CD8-positive, alpha-beta memory T cell (primary cell): Measurements from ENCODE around the gene F10. TPM values are rescaled to one million over a fixed set of nuclear protein-coding genes. Genes with fewer than 3 reads are reported as not detected.
A peak's percentile ranks its signal among the peaks of the same experiment; 100 is the strongest.

Source experiments
- CTCF ChIA-PET: fragments of 350-600 bp; sonication (Branson Sonifier 250); formaldehyde crosslinking; loops from one replicate; lab custom pipeline; 2021; ENCODE audit warnings: antibody characterized with exemption; lab: Charles Lee
- POLR2A ChIA-PET: fragments of 350-600 bp; sonication (Branson Sonifier 250); formaldehyde crosslinking; loops from one replicate; lab custom pipeline; 2021; ENCODE audit warnings: antibody characterized with exemption; lab: Charles Lee
- DNase-seq, 5 donors: peaks; one replicate each; pipeline versions ENCODE4 v3.0.0 to v3.0.0-alpha.2; 2020 to 2022; ENCODE audit warnings: mixed read lengths in 1 of 5
- H3K27ac ChIP-seq: one replicate; pipeline ENCODE4 v1.7.0; 2013; ENCODE audit warnings: low read depth, mild to moderate bottlenecking, low read length, moderate library complexity
- H3K27me3 ChIP-seq: 2 replicates; pipeline ENCODE4 v1.7.0; 2013; ENCODE audit warnings: low read length, mild to moderate bottlenecking; ENCODE audit not compliant: insufficient read depth, poor library complexity, severe bottlenecking
- H3K36me3 ChIP-seq: 2 replicates; pipeline ENCODE4 v1.7.0; 2013; ENCODE audit warnings: mild to moderate bottlenecking, low read length, moderate library complexity; ENCODE audit not compliant: insufficient read depth
- H3K4me1 ChIP-seq: 2 replicates; pipeline ENCODE4 v1.7.0; 2013; ENCODE audit warnings: mild to moderate bottlenecking, low read length, moderate library complexity; ENCODE audit not compliant: insufficient read depth
- H3K4me3 ChIP-seq: 2 replicates; pipeline ENCODE4 v1.7.0; 2013; ENCODE audit warnings: mild to moderate bottlenecking, low read length
- H3K9me3 ChIP-seq: 2 replicates; pipeline ENCODE4 v1.7.0; 2013; ENCODE audit warnings: mild to moderate bottlenecking, low read length
- H3K27ac Mint-ChIP-seq, 8 donors: one replicate each; pipeline ENCODE4 v1.8.0; 2020 to 2021; ENCODE audit warnings: mixed read lengths in 8 of 8, mild to moderate bottlenecking in 6 of 8, inconsistent platforms in 3 of 8, moderate library complexity in 3 of 8
- H3K27me3 Mint-ChIP-seq, 2 donors: one replicate each; pipeline ENCODE4 v1.8.0; 2020 to 2021; ENCODE audit warnings: mixed read lengths in 2 of 2, mild to moderate bottlenecking in 1 of 2, moderate library complexity in 1 of 2
- H3K36me3 Mint-ChIP-seq, 3 donors: one replicate each; pipeline ENCODE4 v1.8.0; 2020 to 2021; ENCODE audit warnings: mixed read lengths in 3 of 3, inconsistent platforms in 1 of 3, mild to moderate bottlenecking in 1 of 3
- H3K4me1 Mint-ChIP-seq, 3 donors: one replicate each; pipeline ENCODE4 v1.8.0; 2020 to 2021; ENCODE audit warnings: mixed read lengths in 3 of 3, inconsistent platforms in 1 of 3, mild to moderate bottlenecking in 1 of 3
- H3K4me3 Mint-ChIP-seq, 7 donors: one replicate each; pipeline ENCODE4 v1.8.0; 2020 to 2021; ENCODE audit warnings: mixed read lengths in 7 of 7, mild to moderate bottlenecking in 6 of 7, moderate library complexity in 4 of 7, inconsistent platforms in 2 of 7
- H3K9me3 Mint-ChIP-seq, 5 donors: one replicate each; pipeline ENCODE4 v1.8.0; 2020 to 2022; ENCODE audit warnings: mixed read lengths in 5 of 5, mild to moderate bottlenecking in 3 of 5, moderate library complexity in 2 of 5, inconsistent platforms in 1 of 5
- polyA plus RNA-seq: library from polyadenylated mRNA; unstranded; fragments of 300-500 nt; fragmentation: Illumina TruSeq; gene quantifications from one replicate; pipeline ENCODE4 v1.2.3, GENCODE V29; 2021
- total RNA-seq, 2 experiments: library from RNA; stranded (reverse); gene quantifications; one replicate each; pipeline ENCODE4 v1.2.3, GENCODE V29; 2021

F10 gene
- total and polyA plus RNA-seq, 3 experiments from 2014 or later = not detected

GRCh38 chr13:113186061-113186900 is 63.7 kb downstream of the F10 start:
- Mint-ChIP-seq H3K4me1 (peaks cover 61 to 75% (median 62%) of the 10 kb centered on the region in 3 donors), H3K9me3 (no peaks in the 10 kb centered on the region), H3K4me3 (peak overlapping the region; percentile 51 to 86 (median 79)), H3K27me3 (peaks cover 0 to 2% of the 10 kb centered on the region in 2 donors), H3K27ac (peak overlapping the region; percentile 89 to 98 (median 92)), H3K36me3 (peaks cover 3 to 64% (median 28%) of the 10 kb centered on the region in 3 donors)
- H3K36me3 ChIP-seq = peaks cover 19% of the 10 kb centered on the region
- H3K27ac ChIP-seq = no peak overlapping the region
- DNase-seq = peak in 1 of 5 donors; percentile 37
- H3K9me3 ChIP-seq = no peaks in the 10 kb centered on the region
- ChIA-PET CTCF (interaction anchor here (0.7 to 1.0 kb wide), 3 partner anchors 12 to 100 kb away, joined by 3 read pairs; no protein-coding TSS in a partner anchor), POLR2A (interaction anchor here (1.8 kb wide), 1 partner anchor 23 kb away, joined by 16 read pairs; the partner anchor contains the start of genes CUL4A and PCID2)
- peaks cover 39% of the 10 kb centered on the region for H3K4me1 ChIP-seq
- H3K27me3 ChIP-seq = no peaks in the 10 kb centered on the region
- H3K4me3 ChIP-seq = no peak overlapping the region

GRCh38 chr13:113187263-113187669 is 64.7 kb downstream of the F10 start:
- H3K27ac ChIP-seq = no peak overlapping the region
- POLR2A ChIA-PET = no interaction called here

GRCh38 chr13:113187883-113188665 is 65.5 kb downstream of the F10 start:
- POLR2A ChIA-PET = no interaction called here
- Histone ChIP-seq H3K4me3 (no peak overlapping the region), H3K9me3 (no peaks in the 10 kb centered on the region), H3K27ac (no peak overlapping the region), H3K27me3 (no peaks in the 10 kb centered on the region), H3K36me3 (peaks cover 12% of the 10 kb centered on the region), H3K4me1 (peaks cover 36% of the 10 kb centered on the region)
- Mint-ChIP-seq H3K27me3 (peaks cover 0 to 2% of the 10 kb centered on the region in 2 donors), H3K27ac (peak overlapping the region in 6 of 8 donors; percentile 72 to 91 (median 74)), H3K36me3 (peaks cover 3 to 68% (median 25%) of the 10 kb centered on the region in 3 donors), H3K4me3 (peak overlapping the region in 2 of 7 donors; percentile 32 to 41), H3K9me3 (no peaks in the 10 kb centered on the region), H3K4me1 (peaks cover 46 to 62% (median 48%) of the 10 kb centered on the region in 3 donors)
- no peak for DNase-seq
- CTCF ChIA-PET = no interaction called here

More at GRCh38 chr13:113187263-113187669, 64.7 kb downstream of the F10 start:
- H3K4me3 Mint-ChIP-seq = peak overlapping the region in 3 of 7 donors; percentile 41 to 72 (median 69)
- H3K36me3 Mint-ChIP-seq = peaks cover 3 to 64% (median 25%) of the 10 kb centered on the region in 3 donors
- Histone ChIP-seq H3K27me3 (no peaks in the 10 kb centered on the region), H3K4me3 (no peak overlapping the region), H3K4me1 (peaks cover 39% of the 10 kb centered on the region), H3K36me3 (peaks cover 14% of the 10 kb centered on the region), H3K9me3 (no peaks in the 10 kb centered on the region)
- no peaks in the 10 kb centered on the region for H3K9me3 Mint-ChIP-seq
- no peak for DNase-seq
- CTCF ChIA-PET = interaction anchor here (0.7 kb wide), 1 partner anchor 101 kb away, joined by 3 read pairs; no protein-coding TSS in a partner anchor
- H3K27ac Mint-ChIP-seq = peak overlapping the region; percentile 40 to 91 (median 80)
- peaks cover 0 to 2% of the 10 kb centered on the region in 2 donors for H3K27me3 Mint-ChIP-seq
- H3K4me1 Mint-ChIP-seq = peaks cover 51 to 67% (median 52%) of the 10 kb centered on the region in 3 donors

GRCh38 chr13:113190181-113190580 is 67.6 kb downstream of the F10 start:
- no peaks in the 10 kb centered on the region for H3K9me3 ChIP-seq
- Mint-ChIP-seq H3K27me3 (peaks cover 0 to 2% of the 10 kb centered on the region in 2 donors), H3K4me1 (peaks cover 29 to 43% (median 29%) of the 10 kb centered on the region in 3 donors), H3K9me3 (no peaks in the 10 kb centered on the region), H3K36me3 (peaks cover 3 to 73% (median 22%) of the 10 kb centered on the region in 3 donors), H3K27ac (no peak overlapping the region), H3K4me3 (no peak overlapping the region)
- POLR2A ChIA-PET = interaction anchor here (1.1 kb wide), 1 partner anchor 19 kb away, joined by 3 read pairs; the partner anchor contains the start of gene CUL4A
- no peak overlapping the region for H3K27ac ChIP-seq
- no peaks in the 10 kb centered on the region for H3K27me3 ChIP-seq
- H3K4me3 ChIP-seq = no peak overlapping the region
- CTCF ChIA-PET = interaction anchor here (1.0 kb wide), 1 partner anchor 10 kb away, joined by 4 read pairs; no protein-coding TSS in a partner anchor
- peaks cover 18% of the 10 kb centered on the region for H3K36me3 ChIP-seq
- DNase-seq = no peak
- H3K4me1 ChIP-seq = peaks cover 17% of the 10 kb centered on the region

GRCh38 chr13:113192279-113192678 is 69.7 kb downstream of the F10 start:
- DNase-seq = no peak
- no peak overlapping the region for H3K27ac ChIP-seq
- no peaks in the 10 kb centered on the region for H3K27me3 ChIP-seq
- POLR2A ChIA-PET = no interaction called here
- H3K9me3 Mint-ChIP-seq = no peaks in the 10 kb centered on the region
- H3K4me1 ChIP-seq = no peaks in the 10 kb centered on the region
- no peak overlapping the region for H3K4me3 Mint-ChIP-seq
- H3K4me3 ChIP-seq = no peak overlapping the region
- peaks cover 0 to 1% of the 10 kb centered on the region in 2 donors for H3K27me3 Mint-ChIP-seq
- peaks cover 22% of the 10 kb centered on the region for H3K36me3 ChIP-seq
- CTCF ChIA-PET = no interaction called here
- no peak overlapping the region for H3K27ac Mint-ChIP-seq
- no peaks in the 10 kb centered on the region for H3K9me3 ChIP-seq
- peaks cover 3 to 89% (median 32%) of the 10 kb centered on the region in 3 donors for H3K36me3 Mint-ChIP-seq
- H3K4me1 Mint-ChIP-seq = peaks cover 8 to 22% (median 11%) of the 10 kb centered on the region in 3 donors

GRCh38 chr13:113192902-113193301 is 70.3 kb downstream of the F10 start:
- no peak overlapping the region for H3K4me3 Mint-ChIP-seq
- H3K9me3 Mint-ChIP-seq = no peaks in the 10 kb centered on the region
- POLR2A ChIA-PET = no interaction called here

GRCh38 chr13:113195360-113195759 is 72.8 kb downstream of the F10 start:
- ChIA-PET CTCF (no interaction called here), POLR2A (no interaction called here)
- H3K27ac Mint-ChIP-seq = no peak overlapping the region
- no peak overlapping the region for H3K4me3 ChIP-seq
- H3K9me3 ChIP-seq = no peaks in the 10 kb centered on the region
- no peaks in the 10 kb centered on the region for H3K9me3 Mint-ChIP-seq
- no peaks in the 10 kb centered on the region for H3K27me3 Mint-ChIP-seq
- DNase-seq = no peak
- no peaks in the 10 kb centered on the region for H3K4me1 ChIP-seq
- H3K27ac ChIP-seq = no peak overlapping the region
- H3K36me3 ChIP-seq = peaks cover 46% of the 10 kb centered on the region
- peaks cover 2 to 9% (median 5%) of the 10 kb centered on the region in 3 donors for H3K4me1 Mint-ChIP-seq
- H3K27me3 ChIP-seq = no peaks in the 10 kb centered on the region
- H3K36me3 Mint-ChIP-seq = peaks cover 0 to 93% (median 18%) of the 10 kb centered on the region in 3 donors
- H3K4me3 Mint-ChIP-seq = no peak overlapping the region

More at GRCh38 chr13:113192902-113193301, 70.3 kb downstream of the F10 start:
- DNase-seq = no peak
- Histone ChIP-seq H3K27ac (no peak overlapping the region), H3K27me3 (no peaks in the 10 kb centered on the region), H3K9me3 (no peaks in the 10 kb centered on the region), H3K4me1 (no peaks in the 10 kb centered on the region), H3K36me3 (peaks cover 28% of the 10 kb centered on the region), H3K4me3 (no peak overlapping the region)
- Mint-ChIP-seq H3K4me1 (peaks cover 2 to 16% (median 7%) of the 10 kb centered on the region in 3 donors), H3K27me3 (no peaks in the 10 kb centered on the region), H3K36me3 (peaks cover 3 to 91% (median 33%) of the 10 kb centered on the region in 3 donors), H3K27ac (peak overlapping the region in 1 of 8 donors; percentile 32)
- CTCF ChIA-PET = no interaction called here
